Measurements from ENCODE around the gene RD3L.

- TF ChIP-seq CTCF (IDR thresholded peaks at IDR 0.05; ENCODE audit: borderline replicate concordance, extremely low read depth, low read length, poor library complexity, severe bottlenecking), result no peak
- TF ChIP-seq EZH2 (IDR thresholded peaks at IDR 0.05; ENCODE audit: borderline replicate concordance, low read depth, low read length, severe bottlenecking), result no peak
Observed at GRCh38 chr14:103894723-103895059, 47.6 kb downstream of the RD3L start.

Measured in DND-41 (cell line).